ENCODE results near the gene INPP5F. TPM values are rescaled to one million over a fixed set of nuclear protein-coding genes. Genes with fewer than 3 reads are reported as not detected.

INPP5F gene
- total and polyA plus RNA-seq, 10 of the 15 experiments (the other 5 are each of a cell fraction or from before 2014, with no cell fraction given): 6.0 to 49.3 (median 34.3) TPM

- TF ChIP-seq EP300 (IDR thresholded peaks at IDR 0.05; ENCODE audit: borderline replicate concordance in 1 of 2, control insufficient read depth in 1 of 2, low read depth in 2 of 2, low read length in 2 of 2) (peak in 1 of 2 experiments; percentile 65; a peak in 2 of 4 replicates), TAF1 (IDR thresholded peaks at IDR 0.05; ENCODE audit: borderline replicate concordance, low read depth, low read length) (no peak), ZNF687 (IDR thresholded peaks at IDR 0.05) (peak; percentile 84)
These were observed 32.4 kb upstream of the INPP5F start (continued) for GRCh38 chr10:119693262-119693957.

GRCh38 chr10:119694608-119695007 is 31.2 kb upstream of the INPP5F start:
- RAD21 ChIA-PET (ENCODE audit: unreplicated experiment): interaction anchor here (0.8 to 3.1 kb wide), 4 partner anchors 11 to 38 kb away, joined by 3 to 24 read pairs (median 3); partner anchors contain the start of gene INPP5F
- in situ Hi-C loops (cut with MboI): loop anchor here (5.0 kb wide), 1 partner anchor 163 kb away; no protein-coding TSS in a partner anchor
- no peak for DNase-seq (ENCODE audit: low read depth, low spot score)
- H3K4me2 ChIP-seq (ENCODE audit: control insufficient read depth, insufficient read depth): no peak overlapping the region
- H2AFZ ChIP-seq (ENCODE audit: control insufficient read depth, low read depth, low read length): no peak overlapping the region
- H3K9me3 ChIP-seq (replicated peaks; ENCODE audit: control insufficient read depth, insufficient read depth, low read length): peaks cover 7% of the 10 kb centered on the region; the same call in 2 of the 3 replicates
- no peak for FAIRE-seq
- no peaks in the 10 kb centered on the region for H4K20me1 ChIP-seq (ENCODE audit: control insufficient read depth, insufficient read depth)
- SMC1A ChIA-PET (ENCODE audit: uncharacterized antibody, unreplicated experiment): interaction anchor here (0.8 to 3.6 kb wide), 5 partner anchors 9 to 56 kb away, joined by 3 to 22 read pairs (median 6); partner anchors contain the start of gene INPP5F
- H3K79me2 ChIP-seq (ENCODE audit: control insufficient read depth, insufficient read depth, low read length): no peaks in the 10 kb centered on the region
- BruUV-seq (replicated peaks): no TSS peak
- no peak overlapping the region for H3K9ac ChIP-seq (ENCODE audit: control insufficient read depth, insufficient read depth, low read length)
- no peaks in the 10 kb centered on the region for H3K36me3 ChIP-seq (ENCODE audit: control insufficient read depth in 2 of 2, insufficient read depth in 2 of 2, low read length in 1 of 2)
- 55% methylated on average over 7 of the region's 7 CpGs for WGBS (ENCODE audit: insufficient coverage, insufficient replicate concordance, low lambda C conversion rate, missing lambda C conversion rate)
- no peak for ATAC-seq
- CTCF ChIA-PET: interaction anchor here (0.7 to 2.5 kb wide), 5 partner anchors 8 to 165 kb away, joined by 3 to 13 read pairs (median 5); no protein-coding TSS in a partner anchor
- peaks cover 20% of the 10 kb centered on the region for H3K4me1 ChIP-seq (ENCODE audit: control insufficient read depth, insufficient read depth, low read length)
- H3K4me3 ChIP-seq: no peak overlapping the region
- intact Hi-C loops (cut with micrococcal nuclease; ENCODE audit: unreplicated experiment): no loop called here
- no peaks in the 10 kb centered on the region for H3K27me3 ChIP-seq (replicated peaks in 1 of 2; ENCODE audit: control insufficient read depth in 2 of 2, insufficient read depth in 2 of 2, low read length in 1 of 2)
- POLR2A ChIA-PET: interaction anchor here (0.9 to 1.5 kb wide), 3 partner anchors 9 to 177 kb away, joined by 3 to 5 read pairs (median 4); partner anchors contain the start of genes INPP5F and MCMBP
- no peak overlapping the region for H3K27ac ChIP-seq (ENCODE audit: control insufficient read depth, insufficient read depth)
- TF ChIP-seq PKNOX1 (IDR thresholded peaks at IDR 0.05): no peak
- no peak for TF ChIP-seq CREM (IDR thresholded peaks at IDR 0.05; ENCODE audit: low read depth)
- TF ChIP-seq EZH2 (IDR thresholded peaks at IDR 0.05; ENCODE audit: borderline replicate concordance, control insufficient read depth, low read depth, low read length): no peak
- no peak for TF ChIP-seq ZNF217 (IDR thresholded peaks at IDR 0.05)
- TF ChIP-seq, protein P1, sequence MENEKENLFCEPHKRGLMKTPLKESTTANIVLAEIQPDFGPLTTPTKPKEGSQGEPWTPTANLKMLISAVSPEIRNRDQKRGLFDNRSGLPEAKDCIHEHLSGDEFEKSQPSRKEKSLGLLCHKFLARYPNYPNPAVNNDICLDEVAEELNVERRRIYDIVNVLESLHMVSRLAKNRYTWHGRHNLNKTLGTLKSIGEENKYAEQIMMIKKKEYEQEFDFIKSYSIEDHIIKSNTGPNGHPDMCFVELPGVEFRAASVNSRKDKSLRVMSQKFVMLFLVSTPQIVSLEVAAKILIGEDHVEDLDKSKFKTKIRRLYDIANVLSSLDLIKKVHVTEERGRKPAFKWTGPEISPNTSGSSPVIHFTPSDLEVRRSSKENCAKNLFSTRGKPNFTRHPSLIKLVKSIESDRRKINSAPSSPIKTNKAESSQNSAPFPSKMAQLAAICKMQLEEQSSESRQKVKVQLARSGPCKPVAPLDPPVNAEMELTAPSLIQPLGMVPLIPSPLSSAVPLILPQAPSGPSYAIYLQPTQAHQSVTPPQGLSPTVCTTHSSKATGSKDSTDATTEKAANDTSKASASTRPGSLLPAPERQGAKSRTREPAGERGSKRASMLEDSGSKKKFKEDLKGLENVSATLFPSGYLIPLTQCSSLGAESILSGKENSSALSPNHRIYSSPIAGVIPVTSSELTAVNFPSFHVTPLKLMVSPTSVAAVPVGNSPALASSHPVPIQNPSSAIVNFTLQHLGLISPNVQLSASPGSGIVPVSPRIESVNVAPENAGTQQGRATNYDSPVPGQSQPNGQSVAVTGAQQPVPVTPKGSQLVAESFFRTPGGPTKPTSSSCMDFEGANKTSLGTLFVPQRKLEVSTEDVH (IDR thresholded peaks at IDR 0.05; ENCODE audit: low read depth, partially characterized antibody): no peak
- TF ChIP-seq TCF12 (IDR thresholded peaks at IDR 0.05; ENCODE audit: low read depth, low read length): no peak
- TF ChIP-seq ATF7 (IDR thresholded peaks at IDR 0.05; ENCODE audit: low read depth): no peak
- TF ChIP-seq SUPT20H (IDR thresholded peaks at IDR 0.05; ENCODE audit: borderline replicate concordance, control insufficient read depth, low read depth, low read length): no peak
- no peak for TF ChIP-seq KAT2A (conservative IDR thresholded peaks at IDR 0.05; ENCODE audit: control insufficient read depth, low read depth, low read length)
- TF ChIP-seq LARP7 (IDR thresholded peaks at IDR 0.05): no peak
